KMS-11 (cell line): Measurements from ENCODE around the gene RAPGEF1.

Experiments
- H2AFZ ChIP-seq: fragments of 200-600 bp; sonication (generic); 2 replicates; pipeline ENCODE4 v1.6.1; 2016; ENCODE audit warnings: antibody characterized with exemption, mixed run types, low read depth
- H3K27ac ChIP-seq: fragments of 200-600 bp; sonication (generic); 2 replicates; pipeline ENCODE4 v1.6.1; 2016; ENCODE audit warnings: mild to moderate bottlenecking, mixed run types
- H3K27me3 ChIP-seq: fragments of 200-600 bp; sonication (generic); 2 replicates; pipeline ENCODE4 v1.6.1; 2017; ENCODE audit warnings: mild to moderate bottlenecking, low read depth, mixed run types, moderate library complexity; ENCODE audit not compliant: insufficient read depth
- H3K36me3 ChIP-seq: fragments of 200-600 bp; sonication (generic); 2 replicates; pipeline ENCODE4 v1.6.1; 2017; ENCODE audit warnings: mild to moderate bottlenecking, mixed run types; ENCODE audit not compliant: insufficient read depth
- H3K4me1 ChIP-seq: fragments of 200-600 bp; sonication (generic); 2 replicates; pipeline ENCODE4 v1.6.1; 2016; ENCODE audit warnings: mild to moderate bottlenecking, low read depth, mixed run types; ENCODE audit not compliant: poor library complexity, severe bottlenecking
- H3K4me2 ChIP-seq: fragments of 200-600 bp; sonication (generic); 2 replicates; pipeline ENCODE4 v1.7.0; 2016; ENCODE audit warnings: mild to moderate bottlenecking, mixed run types
- H3K4me3 ChIP-seq: fragments of 200-600 bp; sonication (generic); IDR thresholded peaks from 2 replicates; pipeline ENCODE4 v1.6.1; 2017; ENCODE audit warnings: low read depth, low read length, mixed read lengths; ENCODE audit not compliant: insufficient read depth
- H3K79me2 ChIP-seq: fragments of 200-600 bp; sonication (generic); 2 replicates; pipeline ENCODE4 v1.6.1; 2016; ENCODE audit warnings: low read depth, mixed run types; ENCODE audit not compliant: insufficient read depth
- H3K9ac ChIP-seq: fragments of 200-600 bp; sonication (generic); 2 replicates; pipeline ENCODE4 v1.6.1; 2016; ENCODE audit warnings: mild to moderate bottlenecking, mixed run types
- H4K20me1 ChIP-seq: fragments of 200-600 bp; sonication (generic); 2 replicates; pipeline ENCODE4 v1.6.1; 2016; ENCODE audit warnings: mild to moderate bottlenecking, mixed run types; ENCODE audit not compliant: insufficient read depth
- CTCF ChIP-seq: fragments of 200-600 bp; sonication (generic); conservative IDR thresholded peaks from 2 replicates; pipeline ENCODE4 v1.6.1; 2017; ENCODE audit warnings: low read depth, mild to moderate bottlenecking, antibody characterized with exemption, low read length, moderate library complexity, mixed read lengths

The RAPGEF1 gene

GRCh38 chr9:131630205-131630831, 109.6 kb downstream of the RAPGEF1 start:
- no peak overlapping the region for H3K9ac ChIP-seq
- H3K4me3 ChIP-seq = no peak overlapping the region
- H3K27ac ChIP-seq = no peak overlapping the region
- no peaks in the 10 kb centered on the region for H4K20me1 ChIP-seq
- H3K79me2 ChIP-seq = 0 out of 2 replicates have a peak, but pooled peaks cover 5% of the 10 kb centered on the region
- H3K4me1 ChIP-seq = peaks cover 11% of the 10 kb centered on the region
- no peak overlapping the region for H2AFZ ChIP-seq
- no peaks in the 10 kb centered on the region for H3K27me3 ChIP-seq
- no peak for TF ChIP-seq CTCF
- H3K4me2 ChIP-seq = no peak overlapping the region
- no peaks in the 10 kb centered on the region; the same call in 1 of the 2 replicates for H3K36me3 ChIP-seq

- Histone ChIP-seq H2AFZ (no peak overlapping the region), H3K27me3 (no peaks in the 10 kb centered on the region), H3K27ac (no peak overlapping the region), H3K4me3 (no peak overlapping the region), H3K79me2 (0 out of 2 replicates have a peak, but pooled peaks cover 5% of the 10 kb centered on the region), H4K20me1 (no peaks in the 10 kb centered on the region), H3K4me2 (no peak overlapping the region), H3K36me3 (no peaks in the 10 kb centered on the region; the same call in 1 of the 2 replicates), H3K9ac (no peak overlapping the region), H3K4me1 (peaks cover 11% of the 10 kb centered on the region)
- TF ChIP-seq CTCF = no peak
These were observed 110.1 kb downstream of the RAPGEF1 start for GRCh38 chr9:131629825-131630204.

- H3K27me3 ChIP-seq = no peaks in the 10 kb centered on the region
- H3K27ac ChIP-seq = no peak overlapping the region
- H3K79me2 ChIP-seq = 0 out of 2 replicates have a peak, but pooled peaks cover 5% of the 10 kb centered on the region
- H3K4me1 ChIP-seq = peaks cover 11% of the 10 kb centered on the region
- no peak overlapping the region for H3K4me2 ChIP-seq
- TF ChIP-seq CTCF = no peak
- no peaks in the 10 kb centered on the region; the same call in 1 of the 2 replicates for H3K36me3 ChIP-seq
- no peak overlapping the region for H2AFZ ChIP-seq
- no peak overlapping the region for H3K4me3 ChIP-seq
- H3K9ac ChIP-seq = no peak overlapping the region
- no peaks in the 10 kb centered on the region for H4K20me1 ChIP-seq
These were observed 110.7 kb downstream of the RAPGEF1 start for GRCh38 chr9:131629226-131629500.

GRCh38 chr9:131628459-131629225, 111.2 kb downstream of the RAPGEF1 start:
- Histone ChIP-seq H3K9ac (no peak overlapping the region), H3K36me3 (no peaks in the 10 kb centered on the region; the same call in 1 of the 2 replicates), H2AFZ (no peak overlapping the region), H4K20me1 (no peaks in the 10 kb centered on the region), H3K4me2 (no peak overlapping the region), H3K27me3 (no peaks in the 10 kb centered on the region), H3K4me3 (no peak overlapping the region), H3K4me1 (peaks cover 11% of the 10 kb centered on the region), H3K27ac (no peak overlapping the region), H3K79me2 (0 out of 2 replicates have a peak, but pooled peaks cover 5% of the 10 kb centered on the region)
- TF ChIP-seq CTCF = no peak
